HG03432 (cell line): ENCODE data around the gene MYOM1.

Source experiments
- ATAC-seq: cut with Tn5 transposase; IDR thresholded peaks from one replicate; pipeline ENCODE4 v1.9.1; 2021; ENCODE audit warnings: mild to moderate bottlenecking, moderate library complexity; ENCODE audit not compliant: unreplicated experiment

The MYOM1 gene

GRCh38 chr18:3120356-3120755 lies 99.4 kb downstream of the MYOM1 start:
- ATAC-seq, result no peak

GRCh38 chr18:3119401-3120341 lies 100.1 kb downstream of the MYOM1 start:
- no peak for ATAC-seq

- ATAC-seq, result no peak
These were observed 101.4 kb downstream of the MYOM1 start for GRCh38 chr18:3118195-3119010.

GRCh38 chr18:3117493-3118192 lies 102.1 kb downstream of the MYOM1 start:
- ATAC-seq, result no peak

- no peak for ATAC-seq
These were observed 104.2 kb downstream of the MYOM1 start for GRCh38 chr18:3115447-3116030.

GRCh38 chr18:3114451-3114850 lies 105.3 kb downstream of the MYOM1 start:
- ATAC-seq, result no peak

- ATAC-seq, result no peak
These were observed 105.7 kb downstream of the MYOM1 start for GRCh38 chr18:3114026-3114425.

- ATAC-seq, result no peak
These were observed 108.1 kb downstream of the MYOM1 start for GRCh38 chr18:3111523-3112240.

- ATAC-seq, result peak; percentile 43
These were observed 109.6 kb downstream of the MYOM1 start for GRCh38 chr18:3110034-3110752.

- ATAC-seq, result no peak
These were observed 112.0 kb downstream of the MYOM1 start for GRCh38 chr18:3107740-3108151.

GRCh38 chr18:3104190-3105054 lies 115.3 kb downstream of the MYOM1 start:
- no peak for ATAC-seq

GRCh38 chr18:3103576-3103975 lies 116.2 kb downstream of the MYOM1 start:
- ATAC-seq, result no peak

GRCh38 chr18:3102983-3103382 lies 116.8 kb downstream of the MYOM1 start:
- ATAC-seq, result no peak

GRCh38 chr18:3100498-3101132 lies 119.2 kb downstream of the MYOM1 start:
- ATAC-seq, result no peak

- ATAC-seq, result no peak
These were observed 120.4 kb downstream of the MYOM1 start for GRCh38 chr18:3099327-3099726.

GRCh38 chr18:3097082-3097481 lies 122.7 kb downstream of the MYOM1 start:
- no peak for ATAC-seq

- ATAC-seq, result no peak
These were observed 123.8 kb downstream of the MYOM1 start for GRCh38 chr18:3095921-3096320.

- ATAC-seq, result no peak
These were observed 125.5 kb downstream of the MYOM1 start for GRCh38 chr18:3094338-3094684.
